GM12864 (cell line): ENCODE results near the gene AIG1.

Experiments used
- DNase-seq: peaks from one replicate; pipeline ENCODE4 v3.0.0-alpha.2; 2011; ENCODE audit warnings: low read depth
- H3K4me3 ChIP-seq: 2 replicates; pipeline ENCODE4 v1.5.1; 2011; ENCODE audit warnings: mild to moderate bottlenecking, low read depth, low read length, control low read depth
- CTCF ChIP-seq: IDR thresholded peaks from 2 replicates; pipeline ENCODE4 v1.5.1; 2011; ENCODE audit warnings: low read depth, mild to moderate bottlenecking, moderate library complexity, low read length, control low read depth, inconsistent platforms; ENCODE audit errors: missing control alignments

Gene AIG1

GRCh38 chr6:143197377-143197776, 136.7 kb downstream of the AIG1 start:
- DNase-seq, result no peak
- no peak for TF ChIP-seq CTCF
- H3K4me3 ChIP-seq, result no peak overlapping the region

- no peak for TF ChIP-seq CTCF
- DNase-seq, result no peak
- H3K4me3 ChIP-seq, result no peak overlapping the region
Observed at GRCh38 chr6:143198312-143198711, 137.6 kb downstream of the AIG1 start.

- H3K4me3 ChIP-seq, result no peak overlapping the region
- TF ChIP-seq CTCF, result no peak
- DNase-seq, result no peak
Observed at GRCh38 chr6:143199291-143199690, 138.6 kb downstream of the AIG1 start.

GRCh38 chr6:143200167-143200770, 139.6 kb downstream of the AIG1 start:
- DNase-seq, result no peak
- TF ChIP-seq CTCF, result no peak
- H3K4me3 ChIP-seq, result no peak overlapping the region

GRCh38 chr6:143204045-143204444, 143.4 kb downstream of the AIG1 start:
- H3K4me3 ChIP-seq, result no peak overlapping the region
- DNase-seq, result no peak
- no peak for TF ChIP-seq CTCF

GRCh38 chr6:143205131-143205535, 144.4 kb downstream of the AIG1 start:
- no peak for DNase-seq
- TF ChIP-seq CTCF, result no peak
- no peak overlapping the region for H3K4me3 ChIP-seq

GRCh38 chr6:143205585-143205984, 144.9 kb downstream of the AIG1 start:
- no peak for TF ChIP-seq CTCF
- no peak overlapping the region for H3K4me3 ChIP-seq
- no peak for DNase-seq
